Peyer's patch (tissue), 4 donors: ENCODE measurements around the gene KCNIP4. TPM values are rescaled to one million over a fixed set of nuclear protein-coding genes. Genes with fewer than 3 reads are reported as not detected.

Source experiments
- DNase-seq, 3 donors: peaks; one replicate each; pipeline ENCODE4 v3.0.0-alpha.2; 2017 to 2019
- H3K27ac ChIP-seq, 4 donors: fragments of 200-600 bp; sonication (generic); one replicate each; pipeline ENCODE4 v1.5.1; 2016 to 2019
- H3K27me3 ChIP-seq, 2 donors: fragments of 200-600 bp; sonication (generic); one replicate each; pipeline ENCODE4 v1.5.1; 2019
- H3K36me3 ChIP-seq, 3 donors: fragments of 200-600 bp; sonication (generic); one replicate each; pipeline ENCODE4 v1.5.1; 2016 to 2019
- H3K4me1 ChIP-seq, 4 donors: fragments of 200-600 bp; sonication (generic); one replicate each; pipeline ENCODE4 v1.5.1; 2016 to 2019
- H3K4me3 ChIP-seq, 4 donors: fragments of 200-600 bp; sonication (generic); 1 replicate in 3 of 4; 2 replicates in 1 of 4; pipeline ENCODE4 v1.5.1; 2016 to 2019; ENCODE audit warnings: mild to moderate bottlenecking in 1 of 4
- H3K9me3 ChIP-seq, 4 donors: fragments of 200-600 bp; sonication (generic); one replicate each; pipeline ENCODE4 v1.5.1; 2016 to 2019; ENCODE audit warnings: mild to moderate bottlenecking in 1 of 4
- POLR2A ChIP-seq, 2 donors: fragments of 450-650 bp; IDR thresholded peaks; one replicate each; pipeline ENCODE4 v1.5.1; 2017; ENCODE audit warnings: antibody characterized with exemption in 2 of 2, mild to moderate bottlenecking in 2 of 2, moderate library complexity in 2 of 2
- total RNA-seq, 4 donors: library from RNA; depleted of rRNA; stranded (reverse); fragments of >200 nt; gene quantifications; one replicate each; pipeline ENCODE4 v1.1.0, GENCODE V29; 2016
- TF ChIP-seq, protein P1 (sequence below), 6 experiments: fragments of 450-650 bp in 4 of 6; fragments of 200-600 bp in 2 of 6; sonication (generic) in 1 of 6; IDR thresholded peaks; one replicate each; pipeline ENCODE4 v1.5.1; 2017 to 2019; ENCODE audit warnings: antibody characterized with exemption in 6 of 6, mild to moderate bottlenecking in 3 of 6, moderate library complexity in 1 of 6

The KCNIP4 gene
- total RNA-seq, 4 donors from 2014 or later = 2.8 TPM; not detected in 3

DNA sequence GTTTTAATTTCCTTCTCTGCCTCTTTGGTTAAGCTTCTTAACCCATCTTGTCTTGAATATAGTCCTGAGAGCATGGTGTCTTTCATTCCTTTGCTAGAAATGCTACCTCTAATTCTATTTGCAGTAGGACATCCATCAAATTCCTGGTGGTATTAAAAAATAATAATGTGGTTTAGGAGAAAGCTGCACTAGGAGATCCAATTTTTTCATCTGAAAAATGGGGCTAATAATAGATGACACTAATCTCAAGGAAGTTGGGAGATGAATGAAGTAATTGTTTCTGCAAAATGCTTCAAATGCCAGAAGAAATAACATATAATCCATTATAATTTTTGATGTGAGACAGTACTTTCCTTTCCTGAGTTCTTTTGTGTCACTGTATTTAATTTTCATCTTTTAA is 1053.4 kb downstream of the KCNIP4 start:
- no peak overlapping the region for H3K4me3 ChIP-seq
- no peaks in the 10 kb centered on the region for H3K4me1 ChIP-seq
- DNase-seq = no peak
- H3K36me3 ChIP-seq = no peaks in the 10 kb centered on the region
- no peak for TF ChIP-seq POLR2A (IDR thresholded peaks at IDR 0.05)
- TF ChIP-seq, protein P1, sequence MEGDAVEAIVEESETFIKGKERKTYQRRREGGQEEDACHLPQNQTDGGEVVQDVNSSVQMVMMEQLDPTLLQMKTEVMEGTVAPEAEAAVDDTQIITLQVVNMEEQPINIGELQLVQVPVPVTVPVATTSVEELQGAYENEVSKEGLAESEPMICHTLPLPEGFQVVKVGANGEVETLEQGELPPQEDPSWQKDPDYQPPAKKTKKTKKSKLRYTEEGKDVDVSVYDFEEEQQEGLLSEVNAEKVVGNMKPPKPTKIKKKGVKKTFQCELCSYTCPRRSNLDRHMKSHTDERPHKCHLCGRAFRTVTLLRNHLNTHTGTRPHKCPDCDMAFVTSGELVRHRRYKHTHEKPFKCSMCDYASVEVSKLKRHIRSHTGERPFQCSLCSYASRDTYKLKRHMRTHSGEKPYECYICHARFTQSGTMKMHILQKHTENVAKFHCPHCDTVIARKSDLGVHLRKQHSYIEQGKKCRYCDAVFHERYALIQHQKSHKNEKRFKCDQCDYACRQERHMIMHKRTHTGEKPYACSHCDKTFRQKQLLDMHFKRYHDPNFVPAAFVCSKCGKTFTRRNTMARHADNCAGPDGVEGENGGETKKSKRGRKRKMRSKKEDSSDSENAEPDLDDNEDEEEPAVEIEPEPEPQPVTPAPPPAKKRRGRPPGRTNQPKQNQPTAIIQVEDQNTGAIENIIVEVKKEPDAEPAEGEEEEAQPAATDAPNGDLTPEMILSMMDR (IDR thresholded peaks at IDR 0.05) = no peak
- H3K27me3 ChIP-seq = no peaks in the 10 kb centered on the region
- H3K27ac ChIP-seq = no peak overlapping the region
- no peaks in the 10 kb centered on the region for H3K9me3 ChIP-seq

DNA sequence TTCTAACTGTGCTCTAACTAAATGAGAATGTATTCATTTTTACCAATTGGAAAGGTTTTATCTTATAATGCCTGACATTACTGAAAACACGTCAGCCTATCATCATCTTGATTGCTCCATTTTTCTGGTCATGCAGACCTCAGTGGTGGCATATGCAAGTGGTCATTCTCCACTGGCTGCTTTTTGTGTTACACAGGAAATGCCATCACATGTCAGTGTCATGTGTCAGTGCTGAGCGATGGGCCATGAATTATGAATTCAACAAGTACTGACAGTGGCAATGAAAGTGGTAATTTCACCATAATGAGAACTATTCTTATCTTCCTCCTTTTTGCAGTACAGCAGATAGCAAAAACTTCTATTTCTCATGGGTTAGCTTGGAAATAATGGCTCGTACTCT is 1057.8 kb downstream of the KCNIP4 start:
- no peak for DNase-seq
- TF ChIP-seq POLR2A (IDR thresholded peaks at IDR 0.05) = no peak
- TF ChIP-seq, protein P1 (IDR thresholded peaks at IDR 0.05) = no peak
- Histone ChIP-seq H3K4me1 (no peaks in the 10 kb centered on the region), H3K4me3 (no peak overlapping the region), H3K27ac (no peak overlapping the region), H3K36me3 (no peaks in the 10 kb centered on the region), H3K27me3 (no peaks in the 10 kb centered on the region), H3K9me3 (no peaks in the 10 kb centered on the region)

DNA sequence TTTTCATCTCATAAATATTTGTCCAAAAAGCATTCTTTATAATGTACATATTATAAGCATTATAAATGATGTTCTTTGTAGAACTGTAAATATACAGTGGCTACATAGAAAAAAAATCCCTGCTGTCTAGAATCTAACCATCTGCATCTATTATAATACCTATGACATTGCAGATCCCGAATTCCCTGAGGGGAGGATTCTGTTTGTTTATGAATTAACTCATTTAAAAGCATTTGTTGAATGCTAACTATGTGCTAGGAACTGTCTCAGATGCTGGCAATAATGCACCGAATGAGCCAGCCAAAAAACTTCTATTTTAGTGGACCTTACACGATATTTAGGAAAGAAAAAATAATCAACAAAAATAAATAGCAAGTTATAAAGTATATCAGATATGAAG is 1058.7 kb downstream of the KCNIP4 start:
- no peaks in the 10 kb centered on the region for H3K36me3 ChIP-seq
- H3K4me3 ChIP-seq = no peak overlapping the region
- no peak overlapping the region for H3K27ac ChIP-seq
- no peak for DNase-seq
- no peak for TF ChIP-seq POLR2A (IDR thresholded peaks at IDR 0.05)
- TF ChIP-seq, protein P1 (IDR thresholded peaks at IDR 0.05) = no peak
- no peaks in the 10 kb centered on the region for H3K9me3 ChIP-seq
- H3K4me1 ChIP-seq = no peaks in the 10 kb centered on the region
- H3K27me3 ChIP-seq = no peaks in the 10 kb centered on the region

DNA sequence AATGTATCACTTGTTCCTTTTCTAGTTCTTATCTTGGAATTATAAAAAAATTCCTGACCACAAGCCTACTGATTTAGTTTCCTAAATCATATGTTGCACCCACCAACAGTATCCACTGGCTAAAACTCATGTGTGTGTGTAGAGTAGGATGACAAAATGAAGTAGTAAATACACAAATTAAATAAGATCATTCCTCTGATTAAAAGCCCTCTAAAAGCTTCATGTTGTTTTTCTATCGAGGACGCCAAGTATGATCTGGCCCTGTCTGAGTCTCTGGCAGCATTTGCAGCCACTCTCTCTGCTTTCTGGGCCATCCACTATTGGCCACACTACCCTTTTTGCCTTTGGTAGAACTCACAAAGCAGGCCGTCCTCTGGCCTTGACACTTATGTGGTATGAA is 1064.9 kb downstream of the KCNIP4 start:
- Histone ChIP-seq H3K36me3 (no peaks in the 10 kb centered on the region), H3K27me3 (no peaks in the 10 kb centered on the region), H3K4me1 (no peaks in the 10 kb centered on the region), H3K27ac (no peak overlapping the region), H3K4me3 (no peak overlapping the region), H3K9me3 (no peaks in the 10 kb centered on the region)
- no peak for DNase-seq
- TF ChIP-seq POLR2A (IDR thresholded peaks at IDR 0.05) = no peak
- TF ChIP-seq, protein P1 (IDR thresholded peaks at IDR 0.05) = no peak

DNA sequence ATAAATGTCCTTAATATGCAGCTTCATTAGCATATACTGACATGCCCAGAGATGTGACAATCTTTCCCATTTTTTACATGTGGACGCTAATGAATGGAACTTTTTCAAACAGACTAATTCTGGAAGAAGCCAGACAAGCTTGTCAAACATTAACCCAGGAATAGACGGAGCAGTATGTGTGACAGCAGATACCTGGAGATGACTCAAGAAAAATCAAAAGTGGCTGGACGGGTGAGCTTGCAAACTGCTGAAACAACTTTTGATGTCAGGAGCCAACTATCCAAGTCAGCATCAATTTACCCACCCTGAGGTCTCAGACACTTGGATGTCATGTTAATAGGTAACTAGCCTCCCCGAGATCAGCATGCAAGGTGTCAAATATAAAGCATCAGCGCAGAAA is 1065.3 kb downstream of the KCNIP4 start:
- TF ChIP-seq POLR2A (IDR thresholded peaks at IDR 0.05) = no peak
- Histone ChIP-seq H3K36me3 (no peaks in the 10 kb centered on the region), H3K4me3 (no peak overlapping the region), H3K27ac (no peak overlapping the region), H3K27me3 (no peaks in the 10 kb centered on the region), H3K9me3 (no peaks in the 10 kb centered on the region), H3K4me1 (no peaks in the 10 kb centered on the region)
- DNase-seq = no peak

DNA sequence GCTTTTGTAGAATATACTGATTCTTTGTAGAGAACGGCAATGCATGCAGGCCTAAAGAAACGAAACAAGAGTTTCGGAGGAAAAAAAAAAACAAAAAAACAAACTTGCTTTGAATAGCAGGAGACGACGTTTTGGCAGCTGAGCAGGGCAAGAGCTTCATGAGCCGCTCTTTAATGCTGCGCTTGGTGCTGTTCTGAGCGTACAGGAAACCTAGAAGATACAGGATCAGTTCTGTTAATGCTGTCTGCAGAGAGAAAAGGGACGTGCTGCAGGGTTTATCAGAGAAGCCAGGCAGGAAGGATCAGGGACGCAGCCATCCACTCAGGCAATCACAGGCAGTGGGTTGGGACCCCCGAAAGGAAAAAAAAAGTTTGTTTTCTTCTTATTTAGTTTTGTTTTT is 1066.1 kb downstream of the KCNIP4 start:
- no peaks in the 10 kb centered on the region for H3K36me3 ChIP-seq
- H3K27ac ChIP-seq = no peak overlapping the region
- H3K4me1 ChIP-seq = no peaks in the 10 kb centered on the region
- H3K4me3 ChIP-seq = no peak overlapping the region
- H3K27me3 ChIP-seq = no peaks in the 10 kb centered on the region
- TF ChIP-seq, protein P1 (IDR thresholded peaks at IDR 0.05) = no peak
- TF ChIP-seq POLR2A (IDR thresholded peaks at IDR 0.05) = no peak
- no peak for DNase-seq
- H3K9me3 ChIP-seq = no peaks in the 10 kb centered on the region
